ENCODE results near the gene PCDH17. TPM values are rescaled to one million over a fixed set of nuclear protein-coding genes. Genes with fewer than 3 reads are reported as not detected.

PCDH17 gene
- total and polyA plus RNA-seq, 8 donors: 2.1 to 10.2 (median 7.4) TPM

GRCh38 chr13:57630661-57631595 is 616 bp upstream of the PCDH17 start:
- Histone ChIP-seq H3K4me3 (peak overlapping the region in 3 of 4 donors; percentile 29 to 57 (median 41)), H3K27me3 (peaks cover 4 to 33% (median 10%) of the 10 kb centered on the region in 4 donors), H3K27ac (peak overlapping the region; percentile 4 to 70 (median 44)), H3K9me3 (no peaks in the 10 kb centered on the region), H3K4me1 (peaks cover 0 to 11% (median 0%) of the 10 kb centered on the region in 3 donors), H3K36me3 (no peaks in the 10 kb centered on the region)
- FAIRE-seq (no peak), DNase-seq (peak in 2 of 6 donors; percentile 24 to 26), ATAC-seq (peak in 1 of 4 donors; percentile 1)
- intact Hi-C loops (cut with DNase I): no loop called here
- WGBS, 2 donors: 3 to 5% methylated on average over 32 of the region's 32 CpGs
- no peak for TF ChIP-seq CTCF (IDR thresholded peaks at IDR 0.05)

GRCh38 chr13:57632276-57633140 is 964 bp downstream of the PCDH17 start:
- no peak for TF ChIP-seq CTCF (IDR thresholded peaks at IDR 0.05)
- FAIRE-seq (no peak), DNase-seq (peak in 5 of 6 donors; percentile 7 to 76 (median 20)), ATAC-seq (peak; percentile 7 to 25 (median 14))
- Histone ChIP-seq H3K4me3 (peak overlapping the region; percentile 29 to 57 (median 44)), H3K9me3 (no peaks in the 10 kb centered on the region), H3K27me3 (peaks cover 4 to 31% (median 7%) of the 10 kb centered on the region in 4 donors), H3K36me3 (no peaks in the 10 kb centered on the region), H3K4me1 (peaks cover 0 to 11% (median 0%) of the 10 kb centered on the region in 3 donors), H3K27ac (peak overlapping the region in 3 of 4 donors; percentile 35 to 70 (median 59))
- intact Hi-C loops (cut with DNase I): no loop called here
- WGBS, 2 donors: 4 to 5% methylated on average over 70 of the region's 70 CpGs

- no peaks in the 10 kb centered on the region for H3K36me3 ChIP-seq
- FAIRE-seq (no peak), DNase-seq (peak; percentile 51 to 81 (median 64)), ATAC-seq (peak; percentile 42 to 66 (median 62))
- TF ChIP-seq CTCF (IDR thresholded peaks at IDR 0.05): peak; percentile 8 to 49 (median 39)
- peak overlapping the region in 3 of 4 donors; percentile 35 to 70 (median 59) for H3K27ac ChIP-seq
- no peaks in the 10 kb centered on the region for H3K9me3 ChIP-seq
- peak overlapping the region in 3 of 4 donors; percentile 11 to 57 (median 41) for H3K4me3 ChIP-seq
- 8 to 11% methylated on average over 69 to 77 of the region's 77 CpGs for WGBS, 2 donors
- H3K27me3 ChIP-seq: peaks cover 4 to 31% (median 7%) of the 10 kb centered on the region in 4 donors
- H3K4me1 ChIP-seq: peaks cover 0 to 11% (median 0%) of the 10 kb centered on the region in 3 donors
- intact Hi-C loops (cut with DNase I): no loop called here
Observed at GRCh38 chr13:57633141-57633949, 1.8 kb downstream of the PCDH17 start.

All from pancreas (tissue), 10 donors.